ENCODE results near the gene MTREX.

Gene MTREX

DNA sequence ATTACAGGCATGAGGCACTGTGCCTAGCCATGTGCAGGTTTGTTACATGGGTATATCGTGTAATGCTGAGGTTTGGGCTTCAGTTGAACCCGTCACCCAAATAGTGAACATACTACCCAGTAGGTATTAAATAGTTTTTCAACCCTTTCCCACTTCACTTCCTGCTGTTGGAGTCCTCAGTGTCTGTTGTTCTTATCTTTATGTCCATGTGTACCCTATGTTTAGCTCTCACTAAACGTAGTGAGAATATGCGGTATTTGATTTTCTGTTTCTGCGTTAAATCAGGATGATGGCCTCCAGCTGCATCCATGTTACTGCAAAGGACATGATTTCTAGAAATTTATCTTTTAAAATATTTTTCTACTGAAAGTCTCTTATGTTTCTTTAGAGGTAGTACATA lies 17.8 kb downstream of the MTREX start:
- DNase-seq: no peak

DNA sequence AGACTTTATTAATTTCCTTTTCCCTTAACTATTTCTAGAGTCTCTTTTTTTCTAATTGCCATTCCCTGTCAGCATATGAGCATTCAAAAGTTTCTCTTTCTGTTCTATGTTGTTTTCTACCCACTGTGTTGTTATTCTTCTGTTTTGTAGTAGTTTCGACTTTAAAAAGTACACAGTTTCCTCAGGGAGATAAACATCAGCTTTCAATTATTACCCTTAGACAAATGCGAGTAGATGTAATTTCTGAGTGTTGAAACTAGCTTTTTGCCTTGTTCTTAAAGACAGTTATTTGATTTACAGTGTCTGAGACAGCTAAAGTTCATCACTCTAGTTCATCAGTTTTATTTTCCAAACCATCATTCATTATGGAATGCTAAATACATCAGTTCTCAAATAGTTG lies 19.5 kb downstream of the MTREX start:
- DNase-seq: no peak

- DNase-seq: no peak
Observed at GRCh38 chr5:55331321-55331720, 23.5 kb downstream of the MTREX start.

DNA sequence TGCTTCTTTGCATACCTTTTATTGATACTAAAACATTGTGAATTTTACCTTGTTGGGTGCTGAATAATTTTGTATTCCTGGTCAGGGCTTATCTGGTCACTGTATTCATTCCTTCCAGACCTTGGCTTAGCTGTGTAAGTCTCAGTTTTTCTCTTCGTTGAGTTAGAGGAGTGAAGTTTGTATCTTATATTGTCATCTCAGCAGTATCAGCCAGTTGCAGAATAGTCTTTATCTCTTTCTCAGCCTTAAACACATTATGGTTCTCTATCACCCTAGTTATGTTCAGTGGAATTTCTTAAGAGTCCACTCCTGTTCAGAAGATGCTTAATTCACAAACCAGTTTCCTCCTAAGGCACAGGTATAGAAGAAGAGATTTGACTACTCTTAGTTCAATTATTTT lies 25.2 kb downstream of the MTREX start:
- DNase-seq: no peak

DNA sequence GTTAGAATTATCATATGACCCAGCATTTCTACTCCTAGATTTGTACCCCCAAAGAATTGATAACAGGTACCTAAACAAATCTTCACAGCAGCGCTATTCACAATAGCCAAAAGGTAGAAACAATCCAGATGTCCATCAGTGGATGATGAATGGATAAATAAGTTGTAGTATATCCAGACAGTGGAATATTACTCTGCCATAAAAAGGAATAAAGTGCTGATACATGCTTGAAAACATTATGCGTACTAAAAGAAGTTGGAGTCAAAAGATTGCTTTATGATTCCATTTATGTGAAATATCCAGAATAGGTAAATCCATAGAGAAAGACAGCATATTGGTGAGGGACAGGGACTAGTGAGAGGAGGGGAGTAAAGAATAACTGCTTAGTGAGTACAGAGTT lies 26.0 kb downstream of the MTREX start:
- DNase-seq: no peak

DNA sequence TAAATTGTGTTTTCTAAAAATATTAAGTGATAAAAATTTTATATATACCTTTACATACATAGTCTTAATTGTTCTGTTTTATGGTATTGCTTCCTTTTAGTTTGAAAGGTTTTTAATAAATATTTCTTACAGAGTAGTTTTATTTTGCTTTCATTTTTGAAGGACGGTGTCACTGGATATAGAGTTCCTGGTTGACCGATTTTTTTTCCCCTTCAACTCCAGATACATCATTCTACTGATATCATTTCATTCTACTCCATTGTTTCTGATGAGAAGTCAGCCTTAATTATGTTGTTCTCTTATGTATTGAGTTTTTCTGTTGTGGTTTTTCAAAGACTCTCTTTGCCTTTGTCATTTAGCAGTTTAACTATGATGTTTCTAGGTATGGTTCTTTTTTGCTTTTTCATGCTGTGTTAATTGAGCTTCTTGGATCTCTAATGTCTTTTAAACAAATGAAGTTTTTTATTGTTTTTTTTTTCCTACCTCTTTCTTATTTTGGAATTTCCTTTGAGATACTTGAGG lies 30.4 kb downstream of the MTREX start:
- no peak for DNase-seq

DNA sequence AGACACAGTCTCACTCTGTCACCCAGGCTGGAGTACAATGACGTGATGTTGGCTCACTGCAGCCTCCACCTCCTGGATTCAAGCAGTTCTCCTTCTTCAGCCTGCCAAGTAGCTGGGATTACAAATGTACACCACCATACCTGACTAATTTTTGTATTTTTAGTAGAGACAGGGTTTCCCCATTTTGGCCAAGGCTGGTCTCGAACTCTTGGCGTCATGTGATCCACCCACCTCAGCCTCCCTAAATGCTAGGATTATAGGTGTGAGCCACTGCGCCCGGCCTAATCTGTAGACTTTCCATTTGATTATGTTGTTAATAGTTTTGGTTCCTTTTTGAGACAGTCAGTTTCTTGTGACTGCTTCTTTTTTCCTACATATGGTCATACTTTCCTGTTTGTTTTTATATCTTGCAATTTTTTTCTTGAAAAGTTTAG lies 31.0 kb downstream of the MTREX start:
- DNase-seq: no peak

DNA sequence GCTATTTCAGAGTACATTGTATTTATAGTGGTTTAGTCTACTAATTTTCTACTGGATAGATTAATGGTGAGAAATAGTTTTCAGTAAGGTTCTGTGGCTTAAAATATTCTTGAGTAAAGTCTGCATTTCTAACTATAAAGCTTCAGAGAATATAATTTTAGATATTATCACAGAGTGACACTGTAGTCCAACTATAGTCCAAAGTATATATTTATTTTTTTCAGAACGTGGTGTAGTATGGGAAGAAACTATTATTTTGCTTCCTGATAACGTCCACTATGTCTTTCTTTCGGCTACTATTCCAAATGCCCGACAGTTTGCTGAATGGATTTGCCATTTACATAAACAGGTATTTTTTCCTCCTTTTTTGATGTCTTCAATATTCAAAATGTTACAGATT lies 35.3 kb downstream of the MTREX start:
- DNase-seq: no peak

DNA sequence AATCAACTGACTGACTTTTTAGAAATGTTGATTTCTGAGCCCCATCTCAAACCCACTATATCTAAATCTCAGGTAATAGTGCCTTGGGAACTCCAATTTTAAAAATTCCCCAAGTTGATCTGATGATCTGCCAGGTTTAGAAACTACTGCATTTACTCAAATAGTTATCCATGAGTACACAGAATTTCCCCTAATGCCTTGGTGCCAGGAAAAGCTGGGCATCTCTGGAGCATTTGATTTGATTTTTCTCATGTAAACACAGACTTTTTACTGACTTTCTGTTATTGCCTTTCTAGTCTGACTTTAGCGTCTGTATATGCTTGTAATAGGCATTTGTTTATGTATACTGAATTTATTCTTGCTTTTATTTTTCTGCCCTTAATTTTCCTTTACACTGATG lies 35.8 kb downstream of the MTREX start:
- DNase-seq: no peak

DNA sequence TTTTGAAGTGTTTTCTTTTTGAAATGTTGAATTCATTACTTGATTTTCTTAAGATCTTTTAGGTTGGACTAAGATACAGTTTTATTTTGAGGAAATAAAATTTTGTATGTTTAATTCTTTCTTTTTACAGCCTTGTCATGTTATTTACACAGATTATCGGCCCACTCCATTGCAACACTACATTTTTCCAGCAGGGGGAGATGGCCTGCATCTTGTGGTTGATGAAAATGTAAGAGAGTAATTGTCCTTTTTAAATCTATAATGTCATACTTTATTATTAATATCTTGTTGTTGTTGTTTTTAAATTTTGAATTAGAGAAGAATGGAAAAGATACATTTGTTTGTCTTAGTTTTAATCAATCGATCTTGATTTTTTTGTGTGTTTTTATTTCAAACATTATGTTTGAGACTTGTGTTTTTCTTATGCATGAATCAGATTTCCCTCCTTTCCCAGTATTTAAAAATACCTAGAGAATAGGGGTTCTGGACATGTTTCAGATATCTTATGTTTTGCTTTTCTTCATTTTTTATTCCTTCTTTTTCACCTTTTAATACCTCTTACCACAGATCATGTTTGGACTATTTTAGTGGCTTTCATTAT lies 36.7 kb downstream of the MTREX start:
- DNase-seq: peak; percentile 58

GRCh38 chr5:55345327-55345726 lies 37.5 kb downstream of the MTREX start:
- DNase-seq: no peak

GRCh38 chr5:55347786-55348185 lies 40.0 kb downstream of the MTREX start:
- DNase-seq: no peak

GRCh38 chr5:55350754-55351153 lies 43.0 kb downstream of the MTREX start:
- DNase-seq: no peak

GRCh38 chr5:55356896-55357295 lies 49.1 kb downstream of the MTREX start:
- DNase-seq: no peak

DNA sequence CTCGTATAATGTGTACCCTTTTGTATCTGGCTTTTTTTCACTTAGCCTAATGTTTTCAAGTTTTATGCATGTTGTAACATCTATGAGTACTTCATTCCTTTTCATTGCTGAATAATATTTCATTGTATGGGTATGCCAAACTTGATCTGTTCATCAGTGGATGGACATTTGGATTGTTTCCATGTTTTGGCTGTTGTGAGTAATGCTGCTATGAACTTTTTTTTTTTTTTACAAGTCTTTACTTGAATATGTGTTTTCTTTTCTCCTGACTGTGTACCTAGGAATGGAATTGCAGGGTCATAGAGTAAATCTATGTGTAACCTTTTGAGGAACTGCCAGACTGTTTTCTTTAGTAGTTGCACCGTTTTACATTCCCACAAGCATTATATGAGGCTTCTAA lies 52.4 kb downstream of the MTREX start:
- DNase-seq: no peak

- DNase-seq: no peak
Observed at GRCh38 chr5:55363856-55364255, 56.1 kb downstream of the MTREX start.

GRCh38 chr5:55364537-55365055 lies 56.8 kb downstream of the MTREX start:
- no peak for DNase-seq

DNA sequence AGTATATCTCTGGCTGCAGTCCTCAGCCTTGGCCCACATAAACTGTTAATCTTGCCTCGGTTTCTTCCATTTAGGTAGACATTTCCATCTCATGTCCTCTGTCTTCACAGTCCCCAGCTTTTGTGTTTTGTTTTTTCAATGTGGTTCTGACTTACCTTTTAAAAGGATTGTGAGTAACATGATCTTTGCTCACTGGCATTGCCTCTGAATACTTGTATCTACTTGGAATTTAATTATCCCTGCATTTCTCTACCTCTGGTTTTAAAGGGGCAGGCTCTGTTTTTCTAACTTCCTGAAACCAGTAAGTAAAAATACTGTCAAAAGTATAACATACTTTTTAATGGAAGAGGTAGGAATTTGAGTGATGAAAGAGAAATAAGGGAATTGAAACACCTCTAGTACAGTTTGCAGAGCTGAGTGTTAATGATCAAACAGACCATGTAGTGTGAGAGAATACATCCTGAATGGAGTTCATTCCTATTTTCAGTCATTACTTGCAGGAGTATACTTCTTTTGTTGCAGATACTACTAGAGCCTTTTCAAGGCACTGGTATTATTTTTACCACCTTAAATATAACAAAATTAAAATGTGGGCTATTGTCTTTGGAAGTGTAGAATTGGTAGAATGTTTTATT lies 62.6 kb downstream of the MTREX start:
- no peak for DNase-seq

GRCh38 chr5:55371145-55371544 lies 63.4 kb downstream of the MTREX start:
- no peak for DNase-seq

GRCh38 chr5:55372130-55372925 lies 64.5 kb downstream of the MTREX start:
- DNase-seq: no peak

GRCh38 chr5:55377810-55378209 lies 70.0 kb downstream of the MTREX start:
- no peak for DNase-seq

DNA sequence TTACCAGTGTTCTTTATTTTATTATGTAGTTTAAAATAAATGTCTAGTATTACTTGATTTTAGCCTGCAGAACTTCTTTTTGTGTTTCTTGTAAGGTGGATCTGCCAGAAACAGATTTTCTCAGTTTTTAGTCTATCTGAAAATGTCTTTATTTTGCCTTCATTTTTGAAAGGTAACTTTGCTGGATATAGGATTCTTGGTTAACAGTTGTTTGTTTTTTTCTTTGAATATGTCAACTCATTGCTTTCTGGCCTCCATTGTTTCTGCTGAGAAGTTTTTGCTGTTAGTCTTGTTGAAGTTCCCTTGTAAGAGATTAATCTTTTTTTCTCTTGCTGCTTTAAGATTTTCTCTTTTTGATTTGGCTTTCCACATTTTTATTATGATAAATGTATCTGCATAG lies 75.5 kb downstream of the MTREX start:
- DNase-seq: no peak

DNA sequence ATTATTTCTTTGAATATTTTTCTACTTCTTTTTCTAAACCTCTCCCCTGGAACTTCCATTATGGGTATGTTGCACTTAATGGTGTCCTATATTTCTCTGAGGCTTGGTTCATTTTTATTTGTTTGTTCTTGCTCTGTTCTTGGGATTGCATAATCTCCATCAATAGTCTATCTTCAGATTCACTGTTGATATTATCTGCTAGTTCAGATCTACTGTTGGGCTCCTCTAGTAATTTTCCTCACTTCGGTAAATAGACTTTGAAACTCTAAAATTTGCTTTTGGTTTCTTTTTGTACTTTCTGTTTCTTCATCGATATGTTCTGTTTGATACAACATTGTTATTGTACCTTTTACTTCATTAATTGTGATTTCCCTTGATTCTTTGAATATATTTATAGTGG lies 76.3 kb downstream of the MTREX start:
- DNase-seq: no peak

GRCh38 chr5:55385227-55385626 lies 77.4 kb downstream of the MTREX start:
- no peak for DNase-seq

Data from activated gamma-delta T cell treated with Interleukin-2 at 50 U/mL for 16 hours (primary cell).